Endothelial cell of umbilical vein (primary cell): ENCODE data around the gene TBC1D5. TPM values are rescaled to one million over a fixed set of nuclear protein-coding genes. Genes with fewer than 3 reads are reported as not detected.

ENCODE experiments used
- BruUV-seq: library from RNA; stranded (reverse); fragments of 400-500 nt; replicated peaks from 2 replicates; lab custom pipeline; 2021; lab: Mats Ljungman, UMichigan
- CTCF ChIA-PET: fragments of 300-600, 350-600 bp; sonication (Branson Sonifier 250); formaldehyde crosslinking; loops from one replicate; lab custom pipeline; 2021; ENCODE audit warnings: antibody characterized with exemption, inconsistent platforms; lab: Charles Lee
- POLR2A ChIA-PET: fragments of 300-600, 350-600 bp; sonication (Branson Sonifier 250); formaldehyde crosslinking; loops from one replicate; lab custom pipeline; 2021; ENCODE audit warnings: antibody characterized with exemption, inconsistent platforms; lab: Charles Lee
- DNase-seq: peaks from one replicate; pipeline ENCODE4 v3.0.0-alpha.2; 2011; ENCODE audit warnings: low read depth, low spot score
- FAIRE-seq: peaks from 2 replicates; lab custom pipeline; 2011; peaks lifted over from hg19 to GRCh38; lab: Jason Lieb, UNC
- H2AFZ ChIP-seq: 2 replicates; pipeline ENCODE4 v1.6.0; 2012; ENCODE audit warnings: low read depth, low read length, control low read depth, inconsistent platforms
- H3K27ac ChIP-seq: 2 replicates; pipeline ENCODE4 v1.5.1; 2011; ENCODE audit warnings: low read depth, mild to moderate bottlenecking, control low read depth, low read length, moderate library complexity; ENCODE audit not compliant: insufficient read depth
- H3K27me3 ChIP-seq, 2 experiments: 2 replicates each; pipeline versions ENCODE4 v1.6.0 to v1.6.1; 2011; ENCODE audit warnings: low read length in 2 of 2, mixed read lengths in 1 of 2; ENCODE audit not compliant: control insufficient read depth in 2 of 2, insufficient read depth in 2 of 2
- H3K36me3 ChIP-seq, 2 experiments: 2 replicates in 1 of 2; 3 replicates in 1 of 2; pipeline ENCODE4 v1.5.1; 2011; ENCODE audit warnings: low read length in 2 of 2, mild to moderate bottlenecking in 1 of 2, moderate library complexity in 1 of 2; ENCODE audit not compliant: control insufficient read depth in 2 of 2, insufficient read depth in 2 of 2; ENCODE audit errors: extremely low read depth in 1 of 2
- H3K4me1 ChIP-seq: 3 replicates; pipeline ENCODE4 v1.5.1; 2011; ENCODE audit warnings: mild to moderate bottlenecking, low read length; ENCODE audit not compliant: control insufficient read depth, insufficient read depth; ENCODE audit errors: extremely low read depth
- H3K4me2 ChIP-seq: 2 replicates; pipeline ENCODE4 v1.6.1; 2011; ENCODE audit warnings: low read length, control low read depth, mixed read lengths; ENCODE audit not compliant: insufficient read depth
- H3K4me3 ChIP-seq, 3 experiments: fragments of 200-600 bp in 1 of 3; sonication (generic), shearing (Covaris generic) in 1 of 3; replicated peaks in 1 of 3; 2 replicates each; pipeline ENCODE4 v1.5.1; 2011 to 2016; ENCODE audit warnings: control low read depth in 3 of 3, low read length in 3 of 3, mild to moderate bottlenecking in 2 of 3, inconsistent platforms in 1 of 3, low read depth in 1 of 3, moderate library complexity in 1 of 3; ENCODE audit not compliant: insufficient read depth in 1 of 3
- H3K79me2 ChIP-seq: 2 replicates; pipeline ENCODE4 v1.6.0; 2012; ENCODE audit warnings: low read length, inconsistent platforms; ENCODE audit not compliant: control insufficient read depth, insufficient read depth
- H3K9ac ChIP-seq: replicated peaks from 2 replicates; pipeline ENCODE3; 2011; ENCODE audit warnings: low read length, control low read depth; ENCODE audit not compliant: insufficient read depth; ENCODE audit errors: extremely low read depth
- H3K9me1 ChIP-seq: replicated peaks from 3 replicates; pipeline ENCODE4 v1.6.0; 2011; ENCODE audit warnings: mild to moderate bottlenecking, low read length; ENCODE audit not compliant: control insufficient read depth, insufficient read depth; ENCODE audit errors: extremely low read depth
- H3K9me3 ChIP-seq: replicated peaks from 2 replicates; pipeline ENCODE4 v1.5.1; 2012; ENCODE audit warnings: low read length, inconsistent platforms; ENCODE audit not compliant: control insufficient read depth, insufficient read depth
- H4K20me1 ChIP-seq: replicated peaks from 2 replicates; pipeline ENCODE3; 2011; ENCODE audit warnings: mild to moderate bottlenecking, low read length; ENCODE audit not compliant: control insufficient read depth, insufficient read depth; ENCODE audit errors: extremely low read depth
- GATA2 ChIP-seq: IDR thresholded peaks from 2 replicates; pipeline ENCODE4 v1.7.0; 2011; ENCODE audit warnings: low read depth, mild to moderate bottlenecking, moderate library complexity, mixed read lengths, low read length; ENCODE audit not compliant: insufficient read length, insufficient read depth
- JUN ChIP-seq: IDR thresholded peaks from 2 replicates; pipeline ENCODE4 v1.6.1; 2011; ENCODE audit warnings: borderline replicate concordance, low read depth; ENCODE audit not compliant: insufficient read length, insufficient read depth
- MYC ChIP-seq: IDR thresholded peaks from one replicate; pipeline ENCODE4 v1.6.1; 2011; ENCODE audit warnings: mild to moderate bottlenecking, low read depth, low read length
- dilution Hi-C: fragments of 300-500 bp; cut with MboI; formaldehyde crosslinking; loops from one replicate; pipeline ENCODE4 v1.15.0; 2019; ENCODE audit warnings: low sequenced_read_pairs; ENCODE audit not compliant: extremely low pct_ligation_motif_present
- intact Hi-C: fragments of 100-400 bp; cut with micrococcal nuclease; formaldehyde crosslinking; loops from one replicate; pipeline ENCODE4 v1.10.0; 2022
- polyA plus RNA-seq, 4 experiments: library from polyadenylated mRNA; depleted of rRNA in 3 of 4; stranded (reverse) in 3 of 4; unstranded in 1 of 4; fragments of >200 nt; gene quantifications; 2 replicates each; pipeline versions ENCODE4 v1.2.1 to v1.2.3, GENCODE V29; 2011 to 2012; ENCODE audit warnings: missing spikeins in 1 of 4
- total RNA-seq: library from RNA; stranded (reverse); gene quantifications from 2 replicates; pipeline ENCODE4 v1.2.3, GENCODE V29; 2021
- TF ChIP-seq, protein P1 (sequence below): IDR thresholded peaks from 2 replicates; pipeline ENCODE4 v1.6.1; 2011; ENCODE audit not compliant: insufficient read depth, insufficient read length
- TF ChIP-seq, protein P2 (sequence below), 2 donors: IDR thresholded peaks; 1 replicate in 1 of 2; 2 replicates in 1 of 2; pipeline ENCODE4 v1.5.1; 2011; ENCODE audit warnings: low read length in 2 of 2, mild to moderate bottlenecking in 2 of 2, moderate library complexity in 2 of 2, control low read depth in 1 of 2, inconsistent platforms in 1 of 2, low read depth in 1 of 2; ENCODE audit not compliant: insufficient read depth in 1 of 2; ENCODE audit errors: extremely low read depth in 1 of 2

Gene TBC1D5
- total and polyA plus RNA-seq, 2 donors (not counting 3 experiments of a cell fraction or from before 2014, with no cell fraction given): 17.5 to 44.7 TPM

DNA sequence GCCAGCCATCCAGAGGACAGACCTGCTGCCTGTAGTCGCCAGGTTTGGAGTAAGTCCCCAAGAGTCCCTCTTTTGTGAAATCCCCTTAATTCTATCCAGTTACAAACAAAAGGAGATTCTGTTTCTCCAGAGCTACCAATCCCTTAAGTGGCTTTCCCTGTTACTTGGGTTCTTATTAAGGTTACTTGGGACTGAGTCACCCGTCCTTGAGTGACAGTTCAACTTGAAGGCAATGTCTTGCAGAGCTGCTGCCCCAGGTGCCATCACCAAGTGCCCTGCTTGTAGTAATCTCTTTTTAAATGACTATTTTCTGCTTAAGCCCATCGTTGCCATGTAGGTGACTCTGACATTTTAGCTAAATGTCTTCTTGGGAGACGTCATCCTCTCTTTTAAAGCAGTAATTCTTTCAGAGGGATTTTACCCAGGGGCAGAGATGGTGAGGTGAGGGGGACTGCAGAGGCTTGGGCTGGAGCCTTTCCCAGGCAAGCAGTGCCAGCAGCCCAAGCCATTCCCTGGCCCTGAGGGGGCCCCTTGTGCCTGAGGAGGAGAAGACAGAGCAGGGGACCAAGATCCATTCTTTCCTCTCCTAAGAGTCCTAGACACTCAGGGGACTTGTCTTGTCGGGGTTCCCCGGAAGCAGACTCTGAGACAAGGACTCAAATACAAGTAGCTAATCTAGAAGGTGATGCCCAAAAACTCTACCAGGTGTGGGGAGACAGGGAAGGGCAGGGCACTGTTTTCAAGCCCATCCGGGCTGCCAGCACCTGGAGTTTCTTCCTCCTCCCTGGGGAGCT, 604.0 kb downstream of the TBC1D5 start:
- no peaks in the 10 kb centered on the region for H3K79me2 ChIP-seq
- H2AFZ ChIP-seq: no peak overlapping the region
- H3K4me1 ChIP-seq: no peaks in the 10 kb centered on the region
- H3K9me1 ChIP-seq: no peaks in the 10 kb centered on the region
- intact Hi-C loops: no loop called here
- BruUV-seq: no TSS peak
- no peak overlapping the region for H3K4me2 ChIP-seq
- ChIA-PET CTCF (interaction anchor here (0.9 kb wide), 1 partner anchor 310 kb away, joined by 3 read pairs; no protein-coding TSS in a partner anchor), POLR2A (no interaction called here)
- H3K27me3 ChIP-seq: no peaks in the 10 kb centered on the region
- no peaks in the 10 kb centered on the region for H4K20me1 ChIP-seq
- H3K36me3 ChIP-seq: no peaks in the 10 kb centered on the region
- H3K27ac ChIP-seq: no peak overlapping the region
- dilution Hi-C loops: no loop called here
- TF ChIP-seq MYC: no peak
- TF ChIP-seq, protein P1, sequence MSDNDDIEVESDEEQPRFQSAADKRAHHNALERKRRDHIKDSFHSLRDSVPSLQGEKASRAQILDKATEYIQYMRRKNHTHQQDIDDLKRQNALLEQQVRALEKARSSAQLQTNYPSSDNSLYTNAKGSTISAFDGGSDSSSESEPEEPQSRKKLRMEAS: no peak
- TF ChIP-seq JUN: no peak
- no peak for TF ChIP-seq GATA2
- TF ChIP-seq, protein P2, sequence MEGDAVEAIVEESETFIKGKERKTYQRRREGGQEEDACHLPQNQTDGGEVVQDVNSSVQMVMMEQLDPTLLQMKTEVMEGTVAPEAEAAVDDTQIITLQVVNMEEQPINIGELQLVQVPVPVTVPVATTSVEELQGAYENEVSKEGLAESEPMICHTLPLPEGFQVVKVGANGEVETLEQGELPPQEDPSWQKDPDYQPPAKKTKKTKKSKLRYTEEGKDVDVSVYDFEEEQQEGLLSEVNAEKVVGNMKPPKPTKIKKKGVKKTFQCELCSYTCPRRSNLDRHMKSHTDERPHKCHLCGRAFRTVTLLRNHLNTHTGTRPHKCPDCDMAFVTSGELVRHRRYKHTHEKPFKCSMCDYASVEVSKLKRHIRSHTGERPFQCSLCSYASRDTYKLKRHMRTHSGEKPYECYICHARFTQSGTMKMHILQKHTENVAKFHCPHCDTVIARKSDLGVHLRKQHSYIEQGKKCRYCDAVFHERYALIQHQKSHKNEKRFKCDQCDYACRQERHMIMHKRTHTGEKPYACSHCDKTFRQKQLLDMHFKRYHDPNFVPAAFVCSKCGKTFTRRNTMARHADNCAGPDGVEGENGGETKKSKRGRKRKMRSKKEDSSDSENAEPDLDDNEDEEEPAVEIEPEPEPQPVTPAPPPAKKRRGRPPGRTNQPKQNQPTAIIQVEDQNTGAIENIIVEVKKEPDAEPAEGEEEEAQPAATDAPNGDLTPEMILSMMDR (IDR thresholded peaks at IDR 0.05; ENCODE audit: extremely low read depth in 1 of 2, insufficient read depth in 1 of 2, low read depth in 1 of 2, low read length in 2 of 2): no peak
- H3K9ac ChIP-seq: no peak overlapping the region
- FAIRE-seq: no peak
- DNase-seq: no peak
- no peaks in the 10 kb centered on the region for H3K9me3 ChIP-seq
- no peak overlapping the region for H3K4me3 ChIP-seq
